ENCODE measurements around the gene SOX2.

The SOX2 gene

DNA sequence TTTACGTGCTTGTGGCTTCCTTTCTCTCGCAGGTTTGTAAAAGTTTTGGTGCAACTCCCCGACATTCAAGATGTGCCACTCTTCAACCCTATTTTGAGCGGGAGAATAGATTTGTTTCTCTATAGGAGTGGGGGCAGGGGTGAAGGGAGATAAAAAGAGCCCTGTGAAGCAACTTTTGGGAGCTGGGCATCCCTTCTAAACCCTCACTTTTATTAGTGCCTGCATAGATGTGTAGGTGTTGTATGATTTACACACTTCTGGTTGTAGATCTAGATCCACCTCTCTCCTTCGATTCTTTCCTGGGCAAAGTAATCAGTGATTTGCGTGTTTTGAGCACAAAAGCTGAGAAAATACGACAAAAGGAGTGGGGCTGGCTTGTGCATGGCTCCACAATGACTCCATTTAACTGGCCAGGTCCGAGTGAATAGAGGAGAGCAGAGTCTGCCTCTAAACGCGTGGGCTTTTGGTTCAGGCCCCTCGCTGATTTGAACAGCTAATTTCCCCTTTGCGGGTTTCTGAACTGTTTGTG lies 17.7 kb downstream of the SOX2 start:
- TF ChIP-seq, protein P1, sequence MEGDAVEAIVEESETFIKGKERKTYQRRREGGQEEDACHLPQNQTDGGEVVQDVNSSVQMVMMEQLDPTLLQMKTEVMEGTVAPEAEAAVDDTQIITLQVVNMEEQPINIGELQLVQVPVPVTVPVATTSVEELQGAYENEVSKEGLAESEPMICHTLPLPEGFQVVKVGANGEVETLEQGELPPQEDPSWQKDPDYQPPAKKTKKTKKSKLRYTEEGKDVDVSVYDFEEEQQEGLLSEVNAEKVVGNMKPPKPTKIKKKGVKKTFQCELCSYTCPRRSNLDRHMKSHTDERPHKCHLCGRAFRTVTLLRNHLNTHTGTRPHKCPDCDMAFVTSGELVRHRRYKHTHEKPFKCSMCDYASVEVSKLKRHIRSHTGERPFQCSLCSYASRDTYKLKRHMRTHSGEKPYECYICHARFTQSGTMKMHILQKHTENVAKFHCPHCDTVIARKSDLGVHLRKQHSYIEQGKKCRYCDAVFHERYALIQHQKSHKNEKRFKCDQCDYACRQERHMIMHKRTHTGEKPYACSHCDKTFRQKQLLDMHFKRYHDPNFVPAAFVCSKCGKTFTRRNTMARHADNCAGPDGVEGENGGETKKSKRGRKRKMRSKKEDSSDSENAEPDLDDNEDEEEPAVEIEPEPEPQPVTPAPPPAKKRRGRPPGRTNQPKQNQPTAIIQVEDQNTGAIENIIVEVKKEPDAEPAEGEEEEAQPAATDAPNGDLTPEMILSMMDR (IDR thresholded peaks at IDR 0.05; ENCODE audit: insufficient read depth, low read length, poor library complexity, severe bottlenecking) = no peak
- no peak for TF ChIP-seq EZH2phosphoT487 (conservative IDR thresholded peaks at IDR 0.05; ENCODE audit: low read length)
- Histone ChIP-seq H3F3A (ENCODE audit: insufficient read depth) (no peaks in the 10 kb centered on the region), H3K36me3 (ENCODE audit: low read length) (no peaks in the 10 kb centered on the region), H3K79me2 (ENCODE audit: insufficient read depth, low read length) (no peaks in the 10 kb centered on the region), H3K9me2 (replicated peaks; ENCODE audit: insufficient read depth, low read length) (no peaks in the 10 kb centered on the region), H3K27me3 (ENCODE audit: low read length) (no peaks in the 10 kb centered on the region), H3K4me2 (ENCODE audit: low read depth, low read length, poor library complexity, severe bottlenecking) (no peak overlapping the region), H3K9ac (ENCODE audit: low read length) (no peak overlapping the region), H3K4me3 (ENCODE audit: insufficient read depth, low read length, poor library complexity, severe bottlenecking) (no peak overlapping the region), H3K27ac (ENCODE audit: low read depth, low read length) (no peak overlapping the region), H2AFZ (ENCODE audit: low read depth, low read length, severe bottlenecking) (no peak overlapping the region), H3K9me3 (ENCODE audit: insufficient read depth, low read length) (no peaks in the 10 kb centered on the region), H4K20me1 (ENCODE audit: low read depth, low read length) (no peaks in the 10 kb centered on the region)

DNA sequence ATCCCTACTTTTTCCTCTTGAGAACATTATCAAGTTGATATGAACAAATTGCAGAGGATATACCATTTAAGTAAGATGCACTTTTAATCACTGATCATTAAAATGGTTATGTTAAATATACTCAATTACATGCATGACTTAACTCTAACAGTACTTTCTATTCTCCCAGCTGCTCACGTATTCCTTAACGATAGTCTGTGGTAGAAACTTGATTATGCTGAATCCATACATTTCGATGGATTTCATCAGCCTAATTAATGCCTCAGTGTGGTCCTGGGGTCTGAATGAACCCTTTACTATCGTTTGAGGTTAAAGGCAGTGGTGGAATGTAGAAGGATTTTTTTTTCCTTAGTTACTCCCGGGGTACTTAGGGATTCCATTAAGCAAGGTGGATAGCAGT lies 18.6 kb downstream of the SOX2 start:
- H3K36me3 ChIP-seq (ENCODE audit: low read length) = no peaks in the 10 kb centered on the region
- no peaks in the 10 kb centered on the region for H3F3A ChIP-seq (ENCODE audit: insufficient read depth)
- no peaks in the 10 kb centered on the region for H3K79me2 ChIP-seq (ENCODE audit: insufficient read depth, low read length)
- no peak overlapping the region for H3K9ac ChIP-seq (ENCODE audit: low read length)
- H3K27me3 ChIP-seq (ENCODE audit: low read length) = no peaks in the 10 kb centered on the region
- no peak for TF ChIP-seq EZH2phosphoT487 (conservative IDR thresholded peaks at IDR 0.05; ENCODE audit: low read length)
- TF ChIP-seq, protein P1 (IDR thresholded peaks at IDR 0.05; ENCODE audit: insufficient read depth, low read length, poor library complexity, severe bottlenecking) = no peak
- H3K9me2 ChIP-seq (replicated peaks; ENCODE audit: insufficient read depth, low read length) = no peaks in the 10 kb centered on the region
- H3K27ac ChIP-seq (ENCODE audit: low read depth, low read length) = no peak overlapping the region
- no peaks in the 10 kb centered on the region for H3K9me3 ChIP-seq (ENCODE audit: insufficient read depth, low read length)
- H4K20me1 ChIP-seq (ENCODE audit: low read depth, low read length) = no peaks in the 10 kb centered on the region
- no peak overlapping the region for H3K4me2 ChIP-seq (ENCODE audit: low read depth, low read length, poor library complexity, severe bottlenecking)
- no peak overlapping the region for H2AFZ ChIP-seq (ENCODE audit: low read depth, low read length, severe bottlenecking)
- no peak overlapping the region for H3K4me3 ChIP-seq (ENCODE audit: insufficient read depth, low read length, poor library complexity, severe bottlenecking)

DNA sequence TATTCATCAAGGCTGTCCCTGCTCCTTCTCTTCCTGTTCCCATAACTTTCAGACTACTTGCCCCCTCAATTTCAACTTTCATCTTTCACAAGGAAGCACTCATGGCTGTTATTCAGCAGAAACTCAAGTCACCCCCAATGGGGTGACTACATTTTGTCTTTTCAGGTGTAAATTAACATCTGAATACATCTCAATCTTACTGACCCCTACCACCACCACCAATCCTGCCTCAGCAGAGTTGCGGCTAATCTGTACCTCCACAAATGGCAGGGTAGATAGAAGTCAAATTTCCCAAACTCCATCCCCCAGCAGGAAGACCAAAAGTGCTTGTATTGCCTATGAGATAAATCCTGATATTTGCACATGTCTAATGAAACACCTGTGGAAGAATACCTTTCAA lies 19.2 kb downstream of the SOX2 start:
- H3K9me2 ChIP-seq (replicated peaks; ENCODE audit: insufficient read depth, low read length) = no peaks in the 10 kb centered on the region
- H3K27ac ChIP-seq (ENCODE audit: low read depth, low read length) = no peak overlapping the region
- H3K4me3 ChIP-seq (ENCODE audit: insufficient read depth, low read length, poor library complexity, severe bottlenecking) = no peak overlapping the region
- H3K4me2 ChIP-seq (ENCODE audit: low read depth, low read length, poor library complexity, severe bottlenecking) = no peak overlapping the region
- no peaks in the 10 kb centered on the region for H3K36me3 ChIP-seq (ENCODE audit: low read length)
- H3F3A ChIP-seq (ENCODE audit: insufficient read depth) = no peaks in the 10 kb centered on the region
- no peaks in the 10 kb centered on the region for H3K27me3 ChIP-seq (ENCODE audit: low read length)
- no peak overlapping the region for H2AFZ ChIP-seq (ENCODE audit: low read depth, low read length, severe bottlenecking)
- no peaks in the 10 kb centered on the region for H3K9me3 ChIP-seq (ENCODE audit: insufficient read depth, low read length)
- TF ChIP-seq, protein P1 (IDR thresholded peaks at IDR 0.05; ENCODE audit: insufficient read depth, low read length, poor library complexity, severe bottlenecking) = no peak
- no peak for TF ChIP-seq EZH2phosphoT487 (conservative IDR thresholded peaks at IDR 0.05; ENCODE audit: low read length)
- no peaks in the 10 kb centered on the region for H4K20me1 ChIP-seq (ENCODE audit: low read depth, low read length)
- no peaks in the 10 kb centered on the region for H3K79me2 ChIP-seq (ENCODE audit: insufficient read depth, low read length)
- H3K9ac ChIP-seq (ENCODE audit: low read length) = no peak overlapping the region

Data from SU-DHL-6 (cell line).